Effector CD8-positive, alpha-beta T cell (primary cell): ENCODE results near the gene MYCBP2.
"Not testable (repeated sequence)": the region's sequence is repeated elsewhere in the genome, so short reads cannot be mapped to it uniquely, and the experiment has no call there.

ENCODE experiments used
- DNase-seq: peaks from one replicate; lab custom pipeline; 2025; lab: John Stamatoyannopoulos, UW

The MYCBP2 gene

GRCh38 chr13:77033717-77034302, 293.1 kb downstream of the MYCBP2 start:
- no peak for DNase-seq

DNA sequence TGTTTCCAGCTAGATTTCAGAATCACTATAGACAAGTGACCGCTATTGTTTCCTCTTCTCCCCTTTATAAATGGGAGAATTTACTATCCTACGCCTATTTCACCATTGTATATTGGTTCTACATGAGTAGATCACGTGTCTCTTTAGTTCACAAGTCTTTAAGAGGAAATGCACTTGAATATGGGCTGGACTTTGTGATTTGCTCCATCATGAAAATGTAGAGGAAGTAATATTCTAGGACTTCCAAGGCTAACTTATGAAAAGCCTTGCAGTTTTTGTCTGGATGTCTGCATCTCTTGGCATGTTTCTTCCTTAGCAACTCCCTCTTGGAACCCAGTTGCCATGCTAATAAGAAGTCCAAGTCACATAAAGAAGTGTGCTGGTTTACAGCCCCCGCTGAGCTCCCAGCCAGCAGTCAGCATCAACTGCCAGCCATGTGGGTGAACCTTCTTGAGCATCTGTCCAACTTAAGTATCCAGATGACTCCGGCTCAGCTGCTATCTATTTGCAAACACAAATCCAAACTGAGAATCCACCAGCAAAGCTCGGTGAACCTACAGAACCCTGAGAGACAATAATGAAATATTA, 295.1 kb downstream of the MYCBP2 start:
- DNase-seq: no peak

- no peak for DNase-seq
These were observed 297.5 kb downstream of the MYCBP2 start for GRCh38 chr13:77029436-77029835.

DNA sequence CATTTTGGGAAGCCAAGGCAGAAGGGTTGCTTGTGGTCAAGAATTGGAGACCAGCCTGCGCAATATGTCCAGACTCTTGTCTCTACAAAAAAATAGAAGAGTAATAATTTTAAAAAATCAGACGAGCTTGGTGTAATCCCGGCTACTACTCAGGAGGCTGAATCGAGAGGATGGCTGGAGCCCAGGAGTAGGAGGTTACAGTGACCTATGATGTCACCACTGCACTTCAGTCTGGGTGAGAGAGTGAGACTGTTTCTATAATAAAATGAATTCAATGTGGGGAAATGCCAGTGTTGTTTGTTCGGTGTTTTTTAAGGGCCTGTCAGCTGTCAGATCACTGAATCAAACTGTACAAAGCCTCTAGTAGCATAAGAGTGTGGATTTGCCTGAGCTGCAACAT, 298.7 kb downstream of the MYCBP2 start:
- no peak for DNase-seq

DNA sequence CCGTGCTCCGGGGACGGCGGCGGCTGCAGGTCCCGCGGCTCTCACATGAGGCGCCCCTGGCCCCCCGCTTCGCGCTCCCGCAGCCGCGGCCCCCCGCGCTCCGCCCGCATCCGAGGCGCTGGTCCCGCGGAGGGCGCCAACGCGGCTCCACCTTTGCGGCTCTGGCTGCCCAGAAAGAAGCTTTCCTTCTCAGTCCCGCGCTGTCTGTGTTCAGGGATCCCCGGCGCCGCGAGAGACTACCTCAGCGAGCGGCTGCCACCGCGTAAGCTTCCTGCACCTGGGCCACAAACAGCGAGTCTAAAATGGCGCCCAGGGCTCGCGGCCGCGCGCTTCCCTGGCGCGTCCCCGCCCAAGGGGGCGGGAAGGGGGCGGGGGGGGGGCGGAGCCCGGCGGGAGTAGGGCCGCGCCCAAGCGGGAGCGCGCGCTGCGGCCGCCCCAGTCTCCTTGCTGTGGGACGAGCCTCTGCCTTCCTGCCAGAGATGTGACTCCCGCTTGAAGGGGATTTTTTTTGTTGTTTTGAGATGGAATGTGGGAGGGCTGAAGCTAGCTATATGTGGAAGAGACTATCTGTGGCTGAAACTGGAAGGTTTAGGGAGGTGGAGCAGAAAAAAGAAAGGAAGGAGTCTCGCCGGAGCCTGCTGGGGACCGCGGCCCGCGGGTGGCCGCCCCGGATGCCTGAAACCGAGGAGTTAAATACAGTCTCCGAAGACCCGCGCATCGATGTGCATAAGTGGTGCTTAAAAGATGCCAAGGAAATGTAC, 299.9 kb downstream of the MYCBP2 start, which contains the start of gene FBXL3:
Gene FBXL3, minus strand, starts transcription at position 299 of the 761 bp plus-strand sequence. CDS start 5,299 bp downstream, outside the sequence.
- DNase-seq: peak; percentile 80

GRCh38 chr13:77026255-77026860, 300.5 kb downstream of the MYCBP2 start:
- DNase-seq: peak; percentile 70

DNA sequence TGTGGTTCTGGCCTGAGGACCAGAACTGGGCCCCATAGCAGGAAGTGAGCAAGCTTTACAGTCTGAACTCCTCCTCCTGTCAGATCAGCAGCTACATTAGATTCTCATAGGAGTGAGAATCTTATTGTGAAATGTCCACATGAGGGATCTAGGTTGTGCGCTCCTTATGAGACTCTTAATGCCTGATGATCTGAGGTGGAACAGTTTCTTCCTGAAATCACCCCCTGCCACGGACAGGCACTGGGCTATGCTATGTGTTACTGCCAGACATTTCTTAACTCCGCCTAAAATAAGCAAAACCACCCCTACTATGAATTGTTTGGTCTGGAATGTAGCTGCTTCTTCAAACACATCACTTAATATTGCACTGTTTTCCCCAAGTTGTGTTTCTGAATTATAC, 304.6 kb downstream of the MYCBP2 start:
- DNase-seq: no peak

- DNase-seq: no peak
These were observed 307.1 kb downstream of the MYCBP2 start for GRCh38 chr13:77019756-77020155.

GRCh38 chr13:77016888-77017623, 309.8 kb downstream of the MYCBP2 start:
- DNase-seq: no peak

GRCh38 chr13:77016251-77016812, 310.6 kb downstream of the MYCBP2 start:
- DNase-seq: no peak

DNA sequence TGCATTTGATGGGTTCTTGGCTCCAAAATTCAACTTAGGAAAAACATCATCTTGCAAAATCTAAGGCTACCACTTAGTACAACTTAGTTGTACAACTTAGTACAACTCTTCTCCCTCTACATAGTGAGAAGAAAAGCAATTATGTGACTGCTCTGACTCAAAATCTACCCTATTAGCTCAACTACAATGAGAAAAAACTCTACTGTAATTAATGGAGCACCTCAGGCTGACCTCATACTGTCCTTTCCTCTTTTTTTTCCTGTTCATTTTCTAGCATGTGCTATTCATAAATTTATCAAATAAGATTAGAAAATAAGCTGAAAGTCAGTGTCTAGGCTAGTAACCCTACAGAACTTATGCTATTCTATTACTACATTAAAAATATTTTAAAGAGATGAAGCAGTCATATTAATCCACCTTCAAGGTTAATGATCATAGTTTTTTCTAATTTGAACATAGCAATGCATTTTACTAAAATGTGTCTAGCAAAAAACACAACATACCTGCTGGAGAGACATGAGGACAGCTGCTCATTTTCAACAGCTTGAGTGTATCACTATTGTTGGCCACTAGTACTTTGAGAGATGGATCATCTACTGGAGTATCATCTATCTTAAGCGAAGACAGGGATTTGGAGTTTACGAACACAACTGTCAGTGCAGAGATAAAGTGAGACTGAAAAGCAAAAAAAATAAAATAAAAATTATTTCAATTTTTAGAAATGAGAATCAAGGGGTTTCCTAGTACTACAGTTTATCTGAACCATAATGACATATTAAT, 311.8 kb downstream of the MYCBP2 start:
- DNase-seq: no peak

DNA sequence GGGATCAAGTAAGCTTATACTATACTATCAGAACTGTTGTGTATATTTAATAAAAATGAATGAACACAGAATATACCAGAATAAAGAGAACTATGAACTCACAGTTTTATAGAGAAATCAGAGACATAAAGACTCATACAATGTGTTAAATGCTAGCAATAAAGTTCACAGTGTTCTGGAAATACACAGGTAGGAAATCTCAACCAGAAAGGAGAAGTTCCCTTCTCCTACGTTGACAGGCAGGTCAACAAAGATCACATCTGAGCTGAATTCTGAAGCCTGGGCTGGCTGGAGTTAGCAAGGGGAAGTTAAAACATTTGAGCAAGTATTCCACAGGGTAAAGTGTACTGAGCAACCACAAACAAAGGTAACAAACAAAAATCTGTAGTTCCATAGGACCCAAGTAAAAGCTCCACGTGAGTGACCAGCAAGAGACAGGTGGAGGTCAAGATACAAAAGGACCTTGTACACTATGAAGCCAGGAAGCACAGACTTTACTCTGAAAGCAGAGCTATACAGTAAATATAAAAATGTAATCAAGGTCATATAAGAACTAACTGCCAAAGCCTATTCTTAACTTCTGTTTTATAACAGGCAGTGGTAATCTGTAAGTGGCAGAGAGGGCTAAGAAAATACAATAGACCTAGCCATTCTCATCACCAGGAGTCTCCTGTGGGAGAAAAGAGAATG, 312.9 kb downstream of the MYCBP2 start:
- DNase-seq: no peak

DNA sequence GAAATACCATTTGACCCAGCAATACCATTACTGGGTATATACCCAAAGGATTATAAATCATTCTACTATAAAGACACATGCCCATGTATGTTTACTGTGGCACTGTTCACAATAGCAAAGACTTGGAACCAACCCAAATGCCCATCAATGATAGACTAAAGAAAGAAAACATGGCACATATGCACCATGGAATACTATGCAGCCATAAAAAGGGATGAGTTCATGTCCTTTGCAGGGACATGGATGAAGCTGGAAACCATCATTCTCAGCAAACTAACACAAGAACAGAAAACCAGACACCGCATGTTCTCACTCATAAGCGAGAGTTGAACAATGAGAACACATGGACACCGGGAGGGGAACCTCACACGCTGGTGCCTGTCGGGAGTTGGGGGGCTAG, 317.2 kb downstream of the MYCBP2 start:
- not testable (repeated sequence) for DNase-seq

- DNase-seq: no peak
These were observed 317.9 kb downstream of the MYCBP2 start for GRCh38 chr13:77009011-77009410.

DNA sequence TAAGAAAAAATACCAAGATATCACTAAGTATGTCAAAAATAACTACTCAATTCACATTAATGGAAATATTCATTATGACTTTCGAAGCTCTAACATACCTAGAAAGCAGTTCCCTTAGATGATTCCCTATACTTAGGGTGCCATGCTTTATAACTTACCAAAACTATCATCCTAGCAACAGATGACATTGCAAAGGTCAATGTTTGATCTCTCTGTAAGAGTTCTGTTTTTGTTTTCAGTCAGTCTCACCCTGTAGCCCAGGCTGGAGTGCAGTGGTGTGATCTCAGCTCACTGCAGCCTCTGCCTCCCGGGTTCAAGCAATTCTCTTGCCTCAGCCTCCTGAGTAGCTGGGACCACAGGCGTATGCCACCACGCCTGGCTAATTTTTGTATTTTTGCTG, 318.6 kb downstream of the MYCBP2 start:
- not testable (repeated sequence) for DNase-seq

DNA sequence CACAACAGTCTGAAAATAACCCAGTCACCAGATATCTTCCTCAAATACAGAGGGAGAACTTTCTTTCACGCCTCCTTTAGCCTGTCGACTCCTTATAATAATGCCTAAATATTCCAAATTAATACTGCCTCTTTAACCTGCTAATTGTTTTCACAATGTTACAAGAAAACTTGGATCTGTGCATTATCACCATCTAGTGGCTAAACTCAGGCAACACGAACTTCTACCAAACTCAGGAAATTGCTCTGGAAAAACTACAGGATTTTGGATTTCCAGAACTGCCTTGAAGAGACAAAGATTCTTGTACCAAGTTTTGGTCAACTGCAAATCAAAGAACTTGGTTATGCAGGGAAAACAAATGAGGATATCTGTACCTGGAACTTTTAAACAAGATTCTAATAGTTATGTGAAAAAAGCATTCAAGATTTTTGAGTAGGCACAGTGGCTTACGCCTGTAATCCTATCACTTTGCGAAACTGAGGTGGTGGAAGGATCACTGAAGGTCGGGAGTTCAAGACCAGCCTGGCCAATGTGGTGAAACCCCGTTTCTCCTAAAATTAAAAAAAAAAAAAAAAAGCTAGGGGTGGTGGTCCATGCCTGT, 324.2 kb downstream of the MYCBP2 start:
- DNase-seq: no peak

- no peak for DNase-seq
These were observed 324.8 kb downstream of the MYCBP2 start for GRCh38 chr13:77001963-77002587.

- no peak for DNase-seq
These were observed 325.4 kb downstream of the MYCBP2 start for GRCh38 chr13:77001540-77001939.

- DNase-seq: no peak
These were observed 326.4 kb downstream of the MYCBP2 start for GRCh38 chr13:77000475-77000874.
